ENCODE measurements around the gene FCER1G. TPM values are rescaled to one million over a fixed set of nuclear protein-coding genes. Genes with fewer than 3 reads are reported as not detected.

The FCER1G gene
- total and polyA plus RNA-seq, 9 of the 15 experiments (the other 6 are each of a cell fraction or from before 2014, with no cell fraction given), result 0.15 to 0.69 (median 0.31) TPM; not detected in 2

GRCh38 chr1:161192476-161193465 lies 22.3 kb upstream of the FCER1G start (continued):
- TF ChIP-seq FOXK2 (conservative IDR thresholded peaks at IDR 0.05 in 1 of 2, IDR thresholded peaks at IDR 0.05 in 1 of 2; ENCODE audit: low read depth in 2 of 2) (peak in 1 of 2 experiments; percentile 28; a peak in 1 of 4 replicates), ZKSCAN3 (CRISPR knock-in tag; IDR thresholded peaks at IDR 0.05) (no peak), GTF2A2 (tag; IDR thresholded peaks at IDR 0.05) (no peak), TCF7L2 (IDR thresholded peaks at IDR 0.05; ENCODE audit: low read depth, low read length) (no peak), POLR2AphosphoS2 (IDR thresholded peaks at IDR 0.05; ENCODE audit: low read length) (no peak), KLF1 (tag; IDR thresholded peaks at IDR 0.05) (no peak), ARID3B (CRISPR knock-in tag; IDR thresholded peaks at IDR 0.05; ENCODE audit: borderline replicate concordance) (no peak), ZNF57 (CRISPR knock-in tag; IDR thresholded peaks at IDR 0.05) (no peak), ZNF23 (CRISPR knock-in tag; IDR thresholded peaks at IDR 0.05) (no peak), ZNF785 (CRISPR knock-in tag; IDR thresholded peaks at IDR 0.05) (no peak), KLF16 (IDR thresholded peaks at IDR 0.05) (0 out of 2 replicates have a peak, but pooled peaks have one; percentile 30), BRD9 (IDR thresholded peaks at IDR 0.05; ENCODE audit: low read depth, partially characterized antibody) (peak; percentile 38), FOXJ2 (tag; IDR thresholded peaks at IDR 0.05) (no peak), MAX (CRISPR knock-in tag; IDR thresholded peaks at IDR 0.05) (no peak), MAZ (CRISPR knock-in tag; conservative IDR thresholded peaks at IDR 0.05 in 1 of 2, IDR thresholded peaks at IDR 0.05 in 1 of 2) (peak in 1 of 2 experiments; percentile 78; a peak in 2 of 4 replicates), FOXP1 (CRISPR knock-in tag; IDR thresholded peaks at IDR 0.05) (no peak), ETV5 (CRISPR knock-in tag; IDR thresholded peaks at IDR 0.05; ENCODE audit: low read depth) (no peak), TBL1XR1 (IDR thresholded peaks at IDR 0.05; ENCODE audit: low read length in 2 of 2) (peak in 1 of 2 experiments; percentile 36; a peak in 1 of 4 replicates), MBD2 (IDR thresholded peaks at IDR 0.05; ENCODE audit: borderline replicate concordance, low read depth) (no peak), ZNF76 (CRISPR knock-in tag; IDR thresholded peaks at IDR 0.05; ENCODE audit: borderline replicate concordance) (no peak), VEZF1 (CRISPR knock-in tag; IDR thresholded peaks at IDR 0.05) (peak; percentile 20; the same call in 1 of the 2 replicates), ZNF740 (CRISPR knock-in tag; IDR thresholded peaks at IDR 0.05) (no peak), ZNF740 (tag; IDR thresholded peaks at IDR 0.05) (no peak), PCBP2 (IDR thresholded peaks at IDR 0.05; ENCODE audit: low read depth, low read length, poor library complexity, severe bottlenecking) (no peak), ELF2 (CRISPR knock-in tag; IDR thresholded peaks at IDR 0.05) (no peak)
